Keratinocyte (primary cell): ENCODE results near the gene INAFM1.

Experiments used
- EZH2 ChIP-seq: IDR thresholded peaks from one replicate; pipeline ENCODE4 v1.6.1; 2012; ENCODE audit warnings: inconsistent platforms, mild to moderate bottlenecking, low read length, moderate library complexity
- TF ChIP-seq, protein P1 (sequence below), 3 experiments: IDR thresholded peaks in 1 of 3; conservative IDR thresholded peaks in 1 of 3; optimal IDR thresholded peaks in 1 of 3; 2 replicates in 2 of 3; 3 replicates in 1 of 3; pipeline versions ENCODE3 to v1.5.1; 2011; ENCODE audit warnings: low read length in 3 of 3, mild to moderate bottlenecking in 3 of 3, moderate library complexity in 2 of 3, control low read depth in 1 of 3, inconsistent platforms in 1 of 3; ENCODE audit not compliant: insufficient read depth in 2 of 3; ENCODE audit errors: extremely low read depth in 1 of 3

DNA sequence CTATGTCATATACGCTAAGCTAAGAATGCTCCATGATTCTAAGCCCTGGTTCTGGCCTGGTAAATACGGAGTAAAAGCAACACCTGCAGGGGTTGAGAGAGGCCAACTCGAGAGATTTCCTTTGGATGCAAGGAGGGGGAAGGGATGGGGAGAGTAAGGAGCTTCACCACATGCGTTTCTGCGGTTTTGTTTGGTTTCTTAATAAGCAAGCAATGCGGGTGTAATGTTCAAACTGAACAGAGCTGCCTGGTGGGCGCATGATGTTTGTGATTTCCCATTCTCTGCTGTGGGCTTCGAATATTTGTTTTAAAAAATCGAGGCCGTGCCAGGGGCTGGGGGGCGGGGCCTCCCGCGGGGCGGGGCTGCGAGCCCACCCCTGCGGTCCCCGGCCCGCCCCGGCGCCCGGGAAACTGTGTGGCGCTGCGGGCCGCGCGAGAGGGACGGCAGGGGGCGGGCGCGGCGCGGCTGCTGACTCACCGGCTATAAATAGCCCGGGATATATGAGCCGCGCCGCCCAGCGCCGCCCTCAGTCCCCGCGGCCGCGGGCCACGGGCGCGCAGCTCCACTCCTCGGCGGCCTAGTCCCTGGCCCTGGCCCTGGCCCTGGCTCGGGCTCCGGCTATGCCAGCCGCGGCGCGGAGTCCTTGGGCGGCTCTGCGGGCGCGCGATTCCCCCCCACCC, 48.8 kb upstream of the INAFM1 start:
- TF ChIP-seq, protein P1, sequence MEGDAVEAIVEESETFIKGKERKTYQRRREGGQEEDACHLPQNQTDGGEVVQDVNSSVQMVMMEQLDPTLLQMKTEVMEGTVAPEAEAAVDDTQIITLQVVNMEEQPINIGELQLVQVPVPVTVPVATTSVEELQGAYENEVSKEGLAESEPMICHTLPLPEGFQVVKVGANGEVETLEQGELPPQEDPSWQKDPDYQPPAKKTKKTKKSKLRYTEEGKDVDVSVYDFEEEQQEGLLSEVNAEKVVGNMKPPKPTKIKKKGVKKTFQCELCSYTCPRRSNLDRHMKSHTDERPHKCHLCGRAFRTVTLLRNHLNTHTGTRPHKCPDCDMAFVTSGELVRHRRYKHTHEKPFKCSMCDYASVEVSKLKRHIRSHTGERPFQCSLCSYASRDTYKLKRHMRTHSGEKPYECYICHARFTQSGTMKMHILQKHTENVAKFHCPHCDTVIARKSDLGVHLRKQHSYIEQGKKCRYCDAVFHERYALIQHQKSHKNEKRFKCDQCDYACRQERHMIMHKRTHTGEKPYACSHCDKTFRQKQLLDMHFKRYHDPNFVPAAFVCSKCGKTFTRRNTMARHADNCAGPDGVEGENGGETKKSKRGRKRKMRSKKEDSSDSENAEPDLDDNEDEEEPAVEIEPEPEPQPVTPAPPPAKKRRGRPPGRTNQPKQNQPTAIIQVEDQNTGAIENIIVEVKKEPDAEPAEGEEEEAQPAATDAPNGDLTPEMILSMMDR (optimal IDR thresholded peaks at IDR 0.05 in 1 of 3, IDR thresholded peaks at IDR 0.05 in 1 of 3, conservative IDR thresholded peaks at IDR 0.05 in 1 of 3; ENCODE audit: extremely low read depth in 1 of 3, insufficient read depth in 2 of 3, low read length in 3 of 3): peak in 2 of 3 experiments; percentile 9 to 26
- no peak for TF ChIP-seq EZH2
